Measurements from ENCODE around the gene NRXN3. TPM values are rescaled to one million over a fixed set of nuclear protein-coding genes. Genes with fewer than 3 reads are reported as not detected.

The NRXN3 gene
- total and polyA plus RNA-seq, 2 of the 13 experiments (the other 11 are each of a cell fraction or from before 2014, with no cell fraction given) = 0.03 TPM; not detected in 1

DNA sequence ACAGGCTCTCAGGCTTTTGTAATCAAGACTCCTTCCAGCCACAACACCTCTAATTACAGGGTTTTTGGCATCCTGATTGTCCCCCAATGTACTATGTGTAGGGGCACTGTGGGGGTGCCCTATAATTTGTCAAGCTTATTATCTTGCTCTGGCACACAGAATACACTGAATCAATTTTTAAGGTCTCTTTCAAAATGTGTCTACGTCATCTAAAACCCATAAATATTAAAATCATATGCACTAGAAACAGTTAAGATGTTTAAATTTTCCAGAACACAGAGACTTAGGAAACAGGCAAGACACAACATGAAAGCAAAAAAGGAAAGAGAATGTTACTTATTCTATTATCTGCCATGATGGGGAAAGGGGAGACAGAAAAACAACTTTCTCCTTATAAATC is 665.7 kb downstream of the NRXN3 start:
- H3K4me3 ChIP-seq (replicated peaks in 1 of 3; ENCODE audit: insufficient read depth in 1 of 3, low read depth in 2 of 3, low read length in 3 of 3) = no peak overlapping the region
- ATAC-seq (no peak), DNase-seq (ENCODE audit: low spot score) (no peak), FAIRE-seq (no peak)
- no peak overlapping the region for H3K4me2 ChIP-seq (ENCODE audit: low read depth, low read length)
- no peaks in the 10 kb centered on the region for H4K20me1 ChIP-seq (ENCODE audit: insufficient read depth, low read length)
- no peaks in the 10 kb centered on the region for H3K9me3 ChIP-seq (ENCODE audit: low read length)
- CTCF ChIA-PET (ENCODE audit: low intra/inter-chr PET ratio, low total read pairs) = no interaction called here
- intact Hi-C loops (cut with micrococcal nuclease; ENCODE audit: unreplicated experiment) (loop anchor here (2.0 kb wide), 1 partner anchor 45 kb away; no protein-coding TSS in a partner anchor), in situ Hi-C loops (cut with HindIII; ENCODE audit: extremely low pct_ligation_motif_present, low pct_unique_long_range_greater_than_20kb) (loop anchor here (25.0 kb wide), 2 partner anchors 674 to 824 kb away; partner anchors contain the start of gene NRXN3)
- no peak for TF ChIP-seq SMARCC2 (IDR thresholded peaks at IDR 0.05)
- no peak for TF ChIP-seq XBP1 (CRISPR knock-in tag; IDR thresholded peaks at IDR 0.05)
- no peak for TF ChIP-seq XRCC5 (optimal IDR thresholded peaks at IDR 0.05; ENCODE audit: low read length)
- peak; percentile 33; the same call in 1 of the 2 replicates for TF ChIP-seq MAFF (IDR thresholded peaks at IDR 0.05; ENCODE audit: low read depth, low read length)
- no peak for TF ChIP-seq ZNF256 (CRISPR knock-in tag; conservative IDR thresholded peaks at IDR 0.05)
- TF ChIP-seq ZNF558 (CRISPR knock-in tag; IDR thresholded peaks at IDR 0.05; ENCODE audit: borderline replicate concordance) = no peak
- TF ChIP-seq MAFK (conservative IDR thresholded peaks at IDR 0.05 in 1 of 2, IDR thresholded peaks at IDR 0.05 in 1 of 2; ENCODE audit: low read length in 2 of 2) = peak in 1 of 2 experiments; percentile 73; a peak in 2 of 4 replicates
- TF ChIP-seq, protein P1, sequence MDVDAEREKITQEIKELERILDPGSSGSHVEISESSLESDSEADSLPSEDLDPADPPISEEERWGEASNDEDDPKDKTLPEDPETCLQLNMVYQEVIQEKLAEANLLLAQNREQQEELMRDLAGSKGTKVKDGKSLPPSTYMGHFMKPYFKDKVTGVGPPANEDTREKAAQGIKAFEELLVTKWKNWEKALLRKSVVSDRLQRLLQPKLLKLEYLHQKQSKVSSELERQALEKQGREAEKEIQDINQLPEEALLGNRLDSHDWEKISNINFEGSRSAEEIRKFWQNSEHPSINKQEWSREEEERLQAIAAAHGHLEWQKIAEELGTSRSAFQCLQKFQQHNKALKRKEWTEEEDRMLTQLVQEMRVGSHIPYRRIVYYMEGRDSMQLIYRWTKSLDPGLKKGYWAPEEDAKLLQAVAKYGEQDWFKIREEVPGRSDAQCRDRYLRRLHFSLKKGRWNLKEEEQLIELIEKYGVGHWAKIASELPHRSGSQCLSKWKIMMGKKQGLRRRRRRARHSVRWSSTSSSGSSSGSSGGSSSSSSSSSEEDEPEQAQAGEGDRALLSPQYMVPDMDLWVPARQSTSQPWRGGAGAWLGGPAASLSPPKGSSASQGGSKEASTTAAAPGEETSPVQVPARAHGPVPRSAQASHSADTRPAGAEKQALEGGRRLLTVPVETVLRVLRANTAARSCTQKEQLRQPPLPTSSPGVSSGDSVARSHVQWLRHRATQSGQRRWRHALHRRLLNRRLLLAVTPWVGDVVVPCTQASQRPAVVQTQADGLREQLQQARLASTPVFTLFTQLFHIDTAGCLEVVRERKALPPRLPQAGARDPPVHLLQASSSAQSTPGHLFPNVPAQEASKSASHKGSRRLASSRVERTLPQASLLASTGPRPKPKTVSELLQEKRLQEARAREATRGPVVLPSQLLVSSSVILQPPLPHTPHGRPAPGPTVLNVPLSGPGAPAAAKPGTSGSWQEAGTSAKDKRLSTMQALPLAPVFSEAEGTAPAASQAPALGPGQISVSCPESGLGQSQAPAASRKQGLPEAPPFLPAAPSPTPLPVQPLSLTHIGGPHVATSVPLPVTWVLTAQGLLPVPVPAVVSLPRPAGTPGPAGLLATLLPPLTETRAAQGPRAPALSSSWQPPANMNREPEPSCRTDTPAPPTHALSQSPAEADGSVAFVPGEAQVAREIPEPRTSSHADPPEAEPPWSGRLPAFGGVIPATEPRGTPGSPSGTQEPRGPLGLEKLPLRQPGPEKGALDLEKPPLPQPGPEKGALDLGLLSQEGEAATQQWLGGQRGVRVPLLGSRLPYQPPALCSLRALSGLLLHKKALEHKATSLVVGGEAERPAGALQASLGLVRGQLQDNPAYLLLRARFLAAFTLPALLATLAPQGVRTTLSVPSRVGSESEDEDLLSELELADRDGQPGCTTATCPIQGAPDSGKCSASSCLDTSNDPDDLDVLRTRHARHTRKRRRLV (CRISPR knock-in tag; IDR thresholded peaks at IDR 0.05) = no peak
- no peak for TF ChIP-seq REPIN1 (CRISPR knock-in tag; IDR thresholded peaks at IDR 0.05; ENCODE audit: borderline replicate concordance, low read depth)
- TF ChIP-seq, protein P2, sequence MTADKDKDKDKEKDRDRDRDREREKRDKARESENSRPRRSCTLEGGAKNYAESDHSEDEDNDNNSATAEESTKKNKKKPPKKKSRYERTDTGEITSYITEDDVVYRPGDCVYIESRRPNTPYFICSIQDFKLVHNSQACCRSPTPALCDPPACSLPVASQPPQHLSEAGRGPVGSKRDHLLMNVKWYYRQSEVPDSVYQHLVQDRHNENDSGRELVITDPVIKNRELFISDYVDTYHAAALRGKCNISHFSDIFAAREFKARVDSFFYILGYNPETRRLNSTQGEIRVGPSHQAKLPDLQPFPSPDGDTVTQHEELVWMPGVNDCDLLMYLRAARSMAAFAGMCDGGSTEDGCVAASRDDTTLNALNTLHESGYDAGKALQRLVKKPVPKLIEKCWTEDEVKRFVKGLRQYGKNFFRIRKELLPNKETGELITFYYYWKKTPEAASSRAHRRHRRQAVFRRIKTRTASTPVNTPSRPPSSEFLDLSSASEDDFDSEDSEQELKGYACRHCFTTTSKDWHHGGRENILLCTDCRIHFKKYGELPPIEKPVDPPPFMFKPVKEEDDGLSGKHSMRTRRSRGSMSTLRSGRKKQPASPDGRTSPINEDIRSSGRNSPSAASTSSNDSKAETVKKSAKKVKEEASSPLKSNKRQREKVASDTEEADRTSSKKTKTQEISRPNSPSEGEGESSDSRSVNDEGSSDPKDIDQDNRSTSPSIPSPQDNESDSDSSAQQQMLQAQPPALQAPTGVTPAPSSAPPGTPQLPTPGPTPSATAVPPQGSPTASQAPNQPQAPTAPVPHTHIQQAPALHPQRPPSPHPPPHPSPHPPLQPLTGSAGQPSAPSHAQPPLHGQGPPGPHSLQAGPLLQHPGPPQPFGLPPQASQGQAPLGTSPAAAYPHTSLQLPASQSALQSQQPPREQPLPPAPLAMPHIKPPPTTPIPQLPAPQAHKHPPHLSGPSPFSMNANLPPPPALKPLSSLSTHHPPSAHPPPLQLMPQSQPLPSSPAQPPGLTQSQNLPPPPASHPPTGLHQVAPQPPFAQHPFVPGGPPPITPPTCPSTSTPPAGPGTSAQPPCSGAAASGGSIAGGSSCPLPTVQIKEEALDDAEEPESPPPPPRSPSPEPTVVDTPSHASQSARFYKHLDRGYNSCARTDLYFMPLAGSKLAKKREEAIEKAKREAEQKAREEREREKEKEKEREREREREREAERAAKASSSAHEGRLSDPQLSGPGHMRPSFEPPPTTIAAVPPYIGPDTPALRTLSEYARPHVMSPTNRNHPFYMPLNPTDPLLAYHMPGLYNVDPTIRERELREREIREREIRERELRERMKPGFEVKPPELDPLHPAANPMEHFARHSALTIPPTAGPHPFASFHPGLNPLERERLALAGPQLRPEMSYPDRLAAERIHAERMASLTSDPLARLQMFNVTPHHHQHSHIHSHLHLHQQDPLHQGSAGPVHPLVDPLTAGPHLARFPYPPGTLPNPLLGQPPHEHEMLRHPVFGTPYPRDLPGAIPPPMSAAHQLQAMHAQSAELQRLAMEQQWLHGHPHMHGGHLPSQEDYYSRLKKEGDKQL (CRISPR knock-in tag; IDR thresholded peaks at IDR 0.05; ENCODE audit: low read depth) = no peak
- TF ChIP-seq SIX4 (CRISPR knock-in tag; IDR thresholded peaks at IDR 0.05) = no peak
- POLR2A ChIA-PET = no interaction called here
- H2AFZ ChIP-seq (ENCODE audit: low read length) = no peak overlapping the region
- no peaks in the 10 kb centered on the region for H3K36me3 ChIP-seq (replicated peaks in 1 of 2; ENCODE audit: control insufficient read depth in 1 of 2, insufficient read depth in 2 of 2, low read length in 2 of 2)
- no TSS peak for BruUV-seq (replicated peaks)
- no peak overlapping the region for H3K27ac ChIP-seq (ENCODE audit: extremely low read length, insufficient read depth, low read length)
- WGBS (ENCODE audit: low lambda C conversion rate) = 0% methylated on average over 1 of the region's 1 CpG
- H3K4me1 ChIP-seq (ENCODE audit: insufficient read depth, low read length) = no peaks in the 10 kb centered on the region
- no peaks in the 10 kb centered on the region for H3K79me2 ChIP-seq (ENCODE audit: insufficient read depth, low read length)
- H3K9ac ChIP-seq (ENCODE audit: insufficient read depth, low read depth, low read length) = no peak overlapping the region
- no peaks in the 10 kb centered on the region for H3K27me3 ChIP-seq (ENCODE audit: control insufficient read depth in 1 of 2, insufficient read depth in 2 of 2, low read length in 2 of 2)

Measured in HepG2 (cell line).